ENCODE data around the gene GEN1. TPM values are rescaled to one million over a fixed set of nuclear protein-coding genes. Genes with fewer than 3 reads are reported as not detected.

Gene GEN1
- total and polyA plus RNA-seq, 3 donors from 2014 or later = 12.8 to 59.1 (median 31.9) TPM

- Histone ChIP-seq H3K4me1 (no peaks in the 10 kb centered on the region), H3K36me3 (ENCODE audit: low read depth, missing control alignments) (no peaks in the 10 kb centered on the region), H3K9me3 (no peaks in the 10 kb centered on the region), H3K27me3 (no peaks in the 10 kb centered on the region), H3K4me3 (no peak overlapping the region), H3K27ac (peak overlapping the region in 1 of 2 donors; percentile 17)
- DNase-seq = no peak
- no peak for TF ChIP-seq CTCF (IDR thresholded peaks at IDR 0.05)
- TF ChIP-seq POLR2A (IDR thresholded peaks at IDR 0.05) = no peak
- intact Hi-C loops (cut with DNase I; ENCODE audit: low total_unique reads) = no loop called here
- WGBS, 2 donors = 64 to 73% methylated on average over 1 of the region's 1 CpG
Observed at GRCh38 chr2:17736989-17737388, 16.9 kb upstream of the GEN1 start.

GRCh38 chr2:17740203-17740602 lies 13.7 kb upstream of the GEN1 start:
- peak overlapping the region; percentile 32 to 50 for H3K27ac ChIP-seq
- H3K36me3 ChIP-seq (ENCODE audit: low read depth, missing control alignments) = no peaks in the 10 kb centered on the region
- 97 to 100% methylated on average over 2 of the region's 2 CpGs for WGBS, 2 donors
- H3K9me3 ChIP-seq = no peaks in the 10 kb centered on the region
- H3K4me3 ChIP-seq = no peak overlapping the region
- H3K27me3 ChIP-seq = no peaks in the 10 kb centered on the region
- TF ChIP-seq POLR2A (IDR thresholded peaks at IDR 0.05) = no peak
- TF ChIP-seq CTCF (IDR thresholded peaks at IDR 0.05) = no peak
- no peaks in the 10 kb centered on the region for H3K4me1 ChIP-seq
- intact Hi-C loops (cut with DNase I; ENCODE audit: low total_unique reads) = no loop called here
- no peak for DNase-seq

GRCh38 chr2:17747684-17748452 lies 6.1 kb upstream of the GEN1 start:
- Histone ChIP-seq H3K4me3 (no peak overlapping the region), H3K4me1 (no peaks in the 10 kb centered on the region), H3K27me3 (no peaks in the 10 kb centered on the region), H3K27ac (no peak overlapping the region), H3K36me3 (ENCODE audit: low read depth, missing control alignments) (no peaks in the 10 kb centered on the region), H3K9me3 (no peaks in the 10 kb centered on the region)
- 81 to 84% methylated on average over 4 of the region's 4 CpGs for WGBS, 2 donors
- DNase-seq = no peak
- TF ChIP-seq CTCF (IDR thresholded peaks at IDR 0.05) (no peak), POLR2A (IDR thresholded peaks at IDR 0.05) (no peak)
- intact Hi-C loops (cut with DNase I; ENCODE audit: low total_unique reads) = no loop called here

GRCh38 chr2:17748745-17749144 lies 5.2 kb upstream of the GEN1 start:
- no peaks in the 10 kb centered on the region for H3K36me3 ChIP-seq (ENCODE audit: low read depth, missing control alignments)
- no peaks in the 10 kb centered on the region for H3K27me3 ChIP-seq
- WGBS, 2 donors = 80 to 85% methylated on average over 6 of the region's 6 CpGs
- H3K4me3 ChIP-seq = no peak overlapping the region
- no peaks in the 10 kb centered on the region for H3K9me3 ChIP-seq
- TF ChIP-seq POLR2A (IDR thresholded peaks at IDR 0.05) = no peak
- no peaks in the 10 kb centered on the region for H3K4me1 ChIP-seq
- intact Hi-C loops (cut with DNase I; ENCODE audit: low total_unique reads) = no loop called here
- no peak for DNase-seq
- no peak overlapping the region for H3K27ac ChIP-seq

GRCh38 chr2:17749753-17750438 lies 4.0 kb upstream of the GEN1 start:
- WGBS, 2 donors = 74 to 77% methylated on average over 2 of the region's 2 CpGs
- intact Hi-C loops (cut with DNase I; ENCODE audit: low total_unique reads) = no loop called here

More at GRCh38 chr2:17749753-17750438, 4.0 kb upstream of the GEN1 start:
- TF ChIP-seq POLR2A (IDR thresholded peaks at IDR 0.05) (no peak), CTCF (IDR thresholded peaks at IDR 0.05) (no peak)
- H3K4me3 ChIP-seq = no peak overlapping the region
- no peak for DNase-seq
- no peaks in the 10 kb centered on the region for H3K9me3 ChIP-seq
- H3K27me3 ChIP-seq = no peaks in the 10 kb centered on the region
- H3K4me1 ChIP-seq = no peaks in the 10 kb centered on the region
- no peak overlapping the region for H3K27ac ChIP-seq
- H3K36me3 ChIP-seq (ENCODE audit: low read depth, missing control alignments) = no peaks in the 10 kb centered on the region

Data from testis (tissue), 3 donors.